ENCODE results near the gene ASTL.

GRCh38 chr2:96105152-96105915, 33.0 kb downstream of the ASTL start:
- TF ChIP-seq CTCF (conservative IDR thresholded peaks at IDR 0.05; ENCODE audit: low read length) (no peak), EZH2phosphoT487 (IDR thresholded peaks at IDR 0.05; ENCODE audit: borderline replicate concordance, low read depth, low read length) (no peak)
